ENCODE results near the gene TEC. TPM values are rescaled to one million over a fixed set of nuclear protein-coding genes. Genes with fewer than 3 reads are reported as not detected.
A peak's percentile ranks its signal among the peaks of the same experiment; 100 is the strongest.

TEC gene
- total and polyA plus RNA-seq, 9 of the 15 experiments (the other 6 are each of a cell fraction or from before 2014, with no cell fraction given): 5.3 to 14.7 (median 8.8) TPM

GRCh38 chr4:48173056-48173991 lies 96.3 kb downstream of the TEC start (continued):
- TF ChIP-seq ZNF740 (CRISPR knock-in tag; IDR thresholded peaks at IDR 0.05) (peak; percentile 34; the same call in 1 of the 2 replicates), ZNF740 (tag; IDR thresholded peaks at IDR 0.05) (peak in 1 of 2 experiments; percentile 58; a peak in 1 of 4 replicates), CXXC5 (CRISPR knock-in tag; IDR thresholded peaks at IDR 0.05) (peak; percentile 42; the same call in 1 of the 2 replicates), ZNF384 (IDR thresholded peaks at IDR 0.05; ENCODE audit: low read depth, low read length) (no peak), CREB3 (tag; conservative IDR thresholded peaks at IDR 0.05; ENCODE audit: low read depth) (peak; percentile 74; the same call in 1 of the 2 replicates), ZFP30 (CRISPR knock-in tag; IDR thresholded peaks at IDR 0.05; ENCODE audit: borderline replicate concordance) (no peak), ZNF766 (CRISPR knock-in tag; conservative IDR thresholded peaks at IDR 0.05) (peak; percentile 86), SMAD4 (CRISPR knock-in tag; conservative IDR thresholded peaks at IDR 0.05) (peak; percentile 67), ID3 (CRISPR knock-in tag; IDR thresholded peaks at IDR 0.05) (no peak), ID3 (tag; IDR thresholded peaks at IDR 0.05) (0 out of 2 replicates have a peak, but pooled peaks have one; percentile 47), ZNF639 (CRISPR knock-in tag; conservative IDR thresholded peaks at IDR 0.05 in 1 of 2, IDR thresholded peaks at IDR 0.05 in 1 of 2) (peak in 1 of 2 experiments; percentile 36; a peak in 2 of 4 replicates), ZNF311 (CRISPR knock-in tag; IDR thresholded peaks at IDR 0.05) (0 out of 2 replicates have a peak, but pooled peaks have one; percentile 29), HDAC2 (IDR thresholded peaks at IDR 0.05) (peak; percentile 30; the same call in 1 of the 2 replicates), ZNF830 (CRISPR knock-in tag; IDR thresholded peaks at IDR 0.05) (0 out of 2 replicates have a peak, but pooled peaks have one; percentile 56), GATAD2A (IDR thresholded peaks at IDR 0.05) (0 out of 2 replicates have a peak, but pooled peaks have one; percentile 7), HMG20B (CRISPR knock-in tag; IDR thresholded peaks at IDR 0.05) (no peak), MLX (CRISPR knock-in tag; conservative IDR thresholded peaks at IDR 0.05) (no peak), NFE2 (IDR thresholded peaks at IDR 0.05; ENCODE audit: low read depth) (peak; percentile 96), ZKSCAN1 (IDR thresholded peaks at IDR 0.05; ENCODE audit: low read depth, low read length) (no peak), DPF2 (IDR thresholded peaks at IDR 0.05) (peak; percentile 79), HNRNPUL1 (IDR thresholded peaks at IDR 0.05; ENCODE audit: low read length) (no peak), PHF8 (IDR thresholded peaks at IDR 0.05; ENCODE audit: borderline replicate concordance, low read length) (0 out of 2 replicates have a peak, but pooled peaks have one; percentile 15), CBFA2T3 (IDR thresholded peaks at IDR 0.05) (peak; percentile 9; the same call in 1 of the 2 replicates), MAFK (IDR thresholded peaks at IDR 0.05; ENCODE audit: low read length) (peak; percentile 87)

All from K562 (cell line).